Fibroblast of mammary gland (primary cell): ENCODE measurements around the gene VEZF1.
A peak's percentile ranks its signal among the peaks of the same experiment; 100 is the strongest.

ENCODE experiments used
- DNase-seq: peaks from one replicate; pipeline ENCODE4 v3.0.0-alpha.2; 2010; ENCODE audit warnings: low read depth
- H3K4me3 ChIP-seq: 2 replicates; pipeline ENCODE4 v1.5.1; 2011; ENCODE audit warnings: low read depth, mild to moderate bottlenecking, low read length, moderate library complexity; ENCODE audit not compliant: control insufficient read depth
- TF ChIP-seq, protein P1 (sequence below): conservative IDR thresholded peaks from 2 replicates; pipeline ENCODE4 v1.5.1; 2011; ENCODE audit warnings: low read depth, low read length, inconsistent platforms; ENCODE audit not compliant: control insufficient read depth, insufficient read depth

The VEZF1 gene

DNA sequence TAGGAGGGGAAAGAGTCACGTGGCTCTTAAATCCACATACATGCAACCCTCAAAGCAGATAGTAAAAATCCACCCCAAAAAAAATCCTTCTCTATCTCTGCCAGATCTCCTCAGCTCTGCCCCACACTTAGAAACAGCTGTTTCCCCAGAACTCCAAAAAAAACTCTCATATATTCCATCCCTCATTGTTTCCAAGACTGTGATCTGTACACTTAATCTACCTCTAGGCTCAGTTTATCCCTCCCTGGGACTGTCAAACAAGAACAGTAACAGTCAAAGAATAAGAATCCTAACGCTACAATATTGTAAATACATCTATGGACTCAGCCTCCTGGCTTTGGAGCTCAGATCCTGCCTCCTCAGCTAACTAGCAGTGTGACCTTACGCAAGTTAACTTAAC, 44.4 kb downstream of the VEZF1 start:
- no peak overlapping the region for H3K4me3 ChIP-seq
- TF ChIP-seq, protein P1, sequence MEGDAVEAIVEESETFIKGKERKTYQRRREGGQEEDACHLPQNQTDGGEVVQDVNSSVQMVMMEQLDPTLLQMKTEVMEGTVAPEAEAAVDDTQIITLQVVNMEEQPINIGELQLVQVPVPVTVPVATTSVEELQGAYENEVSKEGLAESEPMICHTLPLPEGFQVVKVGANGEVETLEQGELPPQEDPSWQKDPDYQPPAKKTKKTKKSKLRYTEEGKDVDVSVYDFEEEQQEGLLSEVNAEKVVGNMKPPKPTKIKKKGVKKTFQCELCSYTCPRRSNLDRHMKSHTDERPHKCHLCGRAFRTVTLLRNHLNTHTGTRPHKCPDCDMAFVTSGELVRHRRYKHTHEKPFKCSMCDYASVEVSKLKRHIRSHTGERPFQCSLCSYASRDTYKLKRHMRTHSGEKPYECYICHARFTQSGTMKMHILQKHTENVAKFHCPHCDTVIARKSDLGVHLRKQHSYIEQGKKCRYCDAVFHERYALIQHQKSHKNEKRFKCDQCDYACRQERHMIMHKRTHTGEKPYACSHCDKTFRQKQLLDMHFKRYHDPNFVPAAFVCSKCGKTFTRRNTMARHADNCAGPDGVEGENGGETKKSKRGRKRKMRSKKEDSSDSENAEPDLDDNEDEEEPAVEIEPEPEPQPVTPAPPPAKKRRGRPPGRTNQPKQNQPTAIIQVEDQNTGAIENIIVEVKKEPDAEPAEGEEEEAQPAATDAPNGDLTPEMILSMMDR = no peak
- DNase-seq = no peak

DNA sequence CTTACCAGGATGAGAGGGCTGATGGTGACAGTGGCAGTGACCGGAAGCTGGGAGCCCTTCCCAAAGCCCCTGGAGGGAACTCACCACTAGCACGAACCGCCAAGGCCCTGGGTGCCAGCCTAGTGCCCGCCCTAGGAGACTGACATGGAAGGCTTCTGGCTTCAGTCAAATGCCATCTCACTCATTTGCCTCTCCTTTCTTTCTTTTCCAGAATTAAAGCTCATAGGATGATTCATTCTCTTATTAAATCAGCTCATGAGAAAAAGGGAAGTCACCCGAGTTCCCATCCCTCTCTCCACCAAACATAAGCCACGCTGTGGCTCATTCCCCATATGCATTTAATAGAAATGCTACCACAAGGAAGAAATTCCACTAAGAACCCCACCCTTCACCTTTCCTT, 44.9 kb downstream of the VEZF1 start:
- TF ChIP-seq, protein P1 = no peak
- H3K4me3 ChIP-seq = no peak overlapping the region
- DNase-seq = peak; percentile 78

DNA sequence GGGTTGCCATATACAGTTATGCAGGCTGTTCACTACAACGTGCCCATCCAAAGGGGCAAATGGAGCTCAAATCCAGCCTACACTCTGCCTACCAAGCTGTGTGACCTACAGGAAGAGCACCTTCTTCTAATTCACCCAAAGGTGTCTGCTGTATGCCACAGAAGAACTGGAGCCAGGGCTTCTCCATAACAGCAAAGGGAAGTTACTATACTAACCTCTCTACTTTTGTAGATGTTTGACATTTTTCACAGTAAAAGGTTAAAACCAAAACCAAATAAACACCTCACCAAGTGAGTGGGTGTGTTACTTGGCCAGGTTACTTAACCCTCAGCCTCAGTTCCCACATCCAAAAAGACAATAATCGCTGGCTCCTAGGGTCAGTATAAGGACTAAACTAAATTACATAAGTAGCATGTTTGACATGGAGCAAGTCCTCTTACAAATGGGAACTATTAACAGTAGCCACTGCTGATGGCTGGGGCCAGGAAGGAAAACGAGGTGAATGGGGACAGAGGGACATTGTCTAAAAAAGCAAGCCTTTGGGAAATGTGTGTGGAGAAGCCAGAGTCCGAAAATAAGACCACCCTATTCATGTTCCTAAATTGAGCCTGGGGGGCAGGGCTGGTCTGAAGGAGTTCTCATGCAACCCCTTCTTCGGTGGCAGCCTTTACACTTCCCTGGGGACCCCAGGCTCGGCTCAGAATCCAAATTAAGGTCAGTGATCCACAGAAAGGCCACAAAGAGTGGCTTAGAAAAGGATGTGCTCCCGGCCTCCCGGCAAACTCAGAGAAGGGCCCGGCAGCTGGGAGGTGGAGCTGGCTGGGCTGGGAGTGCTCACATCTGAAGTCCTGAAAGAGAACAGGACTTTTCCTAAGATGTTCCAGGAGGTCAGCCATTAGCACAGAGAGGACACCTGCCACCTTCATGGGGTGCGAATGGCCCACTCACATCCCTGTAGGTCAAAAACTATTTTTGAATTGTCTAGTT, 46.4 kb downstream of the VEZF1 start:
- H3K4me3 ChIP-seq = no peak overlapping the region
- TF ChIP-seq, protein P1 = no peak
- DNase-seq = no peak

DNA sequence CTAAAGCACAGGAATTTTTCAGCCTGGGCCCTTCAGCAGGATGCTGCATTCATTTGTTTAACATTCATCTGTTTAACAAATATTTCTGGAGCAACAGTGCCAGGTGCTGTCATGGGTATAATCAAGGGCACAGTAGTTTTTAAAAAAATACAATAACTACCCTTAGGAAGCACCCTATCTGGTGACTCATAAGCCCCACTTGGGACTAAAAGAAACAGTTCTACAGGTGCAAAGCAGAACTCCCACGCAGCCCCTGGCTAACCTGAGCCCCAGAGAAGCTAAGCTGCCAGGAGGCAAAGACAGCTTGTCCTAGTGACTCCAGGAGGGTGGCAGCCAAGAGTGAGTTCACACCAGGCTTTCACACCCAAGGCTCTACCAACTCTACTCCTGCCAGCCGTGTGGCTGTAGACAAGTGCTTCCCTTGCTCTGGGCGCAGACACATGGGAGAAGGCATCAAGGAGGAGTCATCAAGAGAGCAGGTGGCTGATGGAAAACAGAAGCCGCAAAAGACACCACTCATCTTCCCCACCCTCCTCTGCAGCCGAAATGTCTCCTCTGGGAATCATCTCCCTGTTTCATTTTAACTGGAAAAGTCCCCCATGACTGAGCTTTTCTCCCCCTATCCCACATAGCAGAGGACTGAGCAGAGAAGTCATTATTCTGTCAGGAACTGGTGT, 47.3 kb downstream of the VEZF1 start:
- TF ChIP-seq, protein P1 = no peak
- DNase-seq = peak; percentile 64
- H3K4me3 ChIP-seq = no peak overlapping the region

GRCh38 chr17:57940231-57940630, 47.8 kb downstream of the VEZF1 start:
- no peak for DNase-seq
- TF ChIP-seq, protein P1 = no peak
- H3K4me3 ChIP-seq = no peak overlapping the region

DNA sequence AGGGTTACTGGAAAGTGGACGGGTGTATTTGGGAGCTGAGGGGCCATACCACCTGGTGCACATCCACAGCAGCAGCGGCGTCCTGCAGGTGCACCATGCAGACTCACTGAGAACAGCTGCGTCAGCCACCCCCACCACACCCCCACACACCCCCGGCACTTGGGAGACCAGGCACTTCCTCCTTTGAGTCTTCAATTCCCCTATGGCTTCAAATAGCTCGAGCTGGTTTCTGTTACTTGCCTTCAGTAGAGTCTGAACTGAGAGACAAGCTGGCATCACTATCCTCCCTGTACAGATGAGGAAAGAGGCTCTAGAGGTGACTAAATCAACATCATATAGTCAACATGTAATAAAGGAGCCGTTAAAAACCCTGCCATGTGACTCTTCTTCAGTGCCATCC, 48.3 kb downstream of the VEZF1 start:
- H3K4me3 ChIP-seq = no peak overlapping the region
- no peak for DNase-seq
- TF ChIP-seq, protein P1 = no peak
